Fibroblast of lung (primary cell): ENCODE data around the gene SELP. TPM values are rescaled to one million over a fixed set of nuclear protein-coding genes. Genes with fewer than 3 reads are reported as not detected.
A peak's percentile ranks its signal among the peaks of the same experiment; 100 is the strongest.

ENCODE experiments used
- DNase-seq, 2 donors: peaks; one replicate each; pipeline versions ENCODE4 v3.0.0 to v3.0.0-alpha.2; 2010; ENCODE audit warnings: low read depth in 2 of 2
- H2AFZ ChIP-seq: 2 replicates; pipeline ENCODE4 v1.5.1; 2012; ENCODE audit warnings: low read length, control low read depth, inconsistent platforms
- H3K27ac ChIP-seq: 2 replicates; pipeline ENCODE4 v1.5.1; 2011; ENCODE audit warnings: low read length, control low read depth; ENCODE audit not compliant: insufficient read depth
- H3K27me3 ChIP-seq: 2 replicates; pipeline ENCODE4 v1.5.1; 2011; ENCODE audit warnings: mild to moderate bottlenecking, low read length; ENCODE audit not compliant: control insufficient read depth, insufficient read depth
- H3K36me3 ChIP-seq: 2 replicates; pipeline ENCODE4 v1.5.1; 2011; ENCODE audit warnings: low read length; ENCODE audit not compliant: control insufficient read depth, insufficient read depth
- H3K4me1 ChIP-seq: 2 replicates; pipeline ENCODE4 v1.5.1; 2011; ENCODE audit warnings: low read length; ENCODE audit not compliant: control insufficient read depth, insufficient read depth; ENCODE audit errors: extremely low read depth
- H3K4me2 ChIP-seq: 2 replicates; pipeline ENCODE4 v1.5.1; 2011; ENCODE audit warnings: low read length, control low read depth; ENCODE audit not compliant: insufficient read depth; ENCODE audit errors: extremely low read depth
- H3K4me3 ChIP-seq, 4 experiments: fragments of 200-600 bp in 1 of 4; sonication (generic) in 1 of 4; replicated peaks in 1 of 4; 2 replicates each; pipeline ENCODE4 v1.5.1; 2011 to 2016; ENCODE audit warnings: low read length in 4 of 4, low read depth in 3 of 4, mild to moderate bottlenecking in 3 of 4, control low read depth in 2 of 4, inconsistent platforms in 1 of 4, mixed read lengths in 1 of 4; ENCODE audit not compliant: insufficient read depth in 1 of 4; ENCODE audit errors: control extremely low read depth in 1 of 4
- H3K79me2 ChIP-seq: 2 replicates; pipeline ENCODE4 v1.5.1; 2012; ENCODE audit warnings: mild to moderate bottlenecking, low read length, inconsistent platforms; ENCODE audit not compliant: control insufficient read depth, insufficient read depth
- H3K9ac ChIP-seq: 2 replicates; pipeline ENCODE4 v1.5.1; 2011; ENCODE audit warnings: mild to moderate bottlenecking, low read length, control low read depth; ENCODE audit not compliant: insufficient read depth
- H3K9me3 ChIP-seq: 2 replicates; pipeline ENCODE4 v1.5.1; 2012; ENCODE audit warnings: low read depth, low read length; ENCODE audit not compliant: control insufficient read depth, insufficient read depth
- H4K20me1 ChIP-seq: 2 replicates; pipeline ENCODE4 v1.5.1; 2011; ENCODE audit warnings: low read length; ENCODE audit not compliant: control insufficient read depth, insufficient read depth; ENCODE audit errors: extremely low read depth
- CTCF ChIP-seq, 2 donors: IDR thresholded peaks in 1 of 2; conservative IDR thresholded peaks in 1 of 2; 1 replicate in 1 of 2; 2 replicates in 1 of 2; pipeline ENCODE4 v1.5.1; 2011 to 2012; ENCODE audit warnings: low read length in 2 of 2, control low read depth in 1 of 2, inconsistent platforms in 1 of 2, low read depth in 1 of 2, mild to moderate bottlenecking in 1 of 2
- EZH2 ChIP-seq: IDR thresholded peaks from 2 replicates; pipeline ENCODE4 v1.5.1; 2012; ENCODE audit warnings: low read length, control low read depth, mild to moderate bottlenecking; ENCODE audit errors: missing control alignments
- polyA plus RNA-seq, 2 donors: library from polyadenylated mRNA; depleted of rRNA in 1 of 2; stranded (reverse) in 1 of 2; unstranded in 1 of 2; fragments of >200 nt; gene quantifications; 2 replicates each; pipeline ENCODE4 v1.2.1, GENCODE V29; 2011 to 2012; ENCODE audit warnings: missing spikeins in 1 of 2
- total RNA-seq: library from RNA; depleted of rRNA; stranded (reverse); fragments of >200 nt; gene quantifications from 2 replicates; pipeline ENCODE4 v1.2.1, GENCODE V29; 2014

Gene SELP
- total and polyA plus RNA-seq, 2 donors (not counting 1 experiment from before 2014, with no cell fraction given): not detected

- H3K4me3 ChIP-seq: no peak overlapping the region
- no peaks in the 10 kb centered on the region for H3K36me3 ChIP-seq
- TF ChIP-seq CTCF (conservative IDR thresholded peaks at IDR 0.05 in 1 of 2, IDR thresholded peaks at IDR 0.05 in 1 of 2; ENCODE audit: low read depth in 1 of 2, low read length in 2 of 2) (peak; percentile 74 to 88), EZH2 (no peak)
Measured at GRCh38 chr1:169546087-169546995, 83.6 kb downstream of the SELP start.

GRCh38 chr1:169545472-169545871, 84.5 kb downstream of the SELP start:
- no peak for TF ChIP-seq EZH2
- TF ChIP-seq CTCF (conservative IDR thresholded peaks at IDR 0.05 in 1 of 2, IDR thresholded peaks at IDR 0.05 in 1 of 2; ENCODE audit: low read depth in 1 of 2, low read length in 2 of 2): no peak
- no peak for DNase-seq
- Histone ChIP-seq H4K20me1 (no peaks in the 10 kb centered on the region), H3K27ac (no peak overlapping the region), H3K27me3 (no peaks in the 10 kb centered on the region), H3K79me2 (no peaks in the 10 kb centered on the region), H3K4me2 (no peak overlapping the region), H3K36me3 (no peaks in the 10 kb centered on the region), H3K4me3 (no peak overlapping the region), H3K9ac (no peak overlapping the region), H3K9me3 (no peaks in the 10 kb centered on the region), H2AFZ (no peak overlapping the region), H3K4me1 (no peaks in the 10 kb centered on the region)

More at GRCh38 chr1:169546087-169546995, 83.6 kb downstream of the SELP start:
- Histone ChIP-seq H3K27me3 (no peaks in the 10 kb centered on the region), H3K4me1 (no peaks in the 10 kb centered on the region), H4K20me1 (no peaks in the 10 kb centered on the region), H3K9ac (no peak overlapping the region), H3K27ac (no peak overlapping the region), H3K4me2 (no peak overlapping the region), H3K79me2 (no peaks in the 10 kb centered on the region), H2AFZ (no peak overlapping the region), H3K9me3 (no peaks in the 10 kb centered on the region)
- peak; percentile 70 to 89 for DNase-seq

- no peak overlapping the region for H3K4me2 ChIP-seq
- H3K36me3 ChIP-seq: no peaks in the 10 kb centered on the region
- H3K9me3 ChIP-seq: no peaks in the 10 kb centered on the region
- H4K20me1 ChIP-seq: no peaks in the 10 kb centered on the region
- peak; percentile 87 to 91 for DNase-seq
- no peaks in the 10 kb centered on the region for H3K4me1 ChIP-seq
- no peak for TF ChIP-seq EZH2
- no peak for TF ChIP-seq CTCF (conservative IDR thresholded peaks at IDR 0.05 in 1 of 2, IDR thresholded peaks at IDR 0.05 in 1 of 2; ENCODE audit: low read depth in 1 of 2, low read length in 2 of 2)
- H2AFZ ChIP-seq: no peak overlapping the region
- no peaks in the 10 kb centered on the region for H3K79me2 ChIP-seq
- no peak overlapping the region for H3K9ac ChIP-seq
- H3K27ac ChIP-seq: no peak overlapping the region
- no peak overlapping the region for H3K4me3 ChIP-seq
- no peaks in the 10 kb centered on the region for H3K27me3 ChIP-seq
Measured at GRCh38 chr1:169538998-169539871, 90.7 kb downstream of the SELP start.
